Smooth muscle cell (in vitro differentiated cells): ENCODE data around the gene FMO1. TPM values are rescaled to one million over a fixed set of nuclear protein-coding genes. Genes with fewer than 3 reads are reported as not detected.

Experiments
- DNase-seq: peaks from one replicate; lab custom pipeline; 2025; ENCODE audit not compliant: unreplicated experiment; lab: John Stamatoyannopoulos, UW
- H2AFZ ChIP-seq: fragments of 200-600 bp; sonication (generic); 2 replicates; pipeline ENCODE4 v1.6.0; 2016; ENCODE audit warnings: antibody characterized with exemption, low read depth, mild to moderate bottlenecking
- H3F3A ChIP-seq: fragments of 200-600 bp; sonication (generic); 2 replicates; pipeline ENCODE4 v1.6.0; 2017; ENCODE audit warnings: antibody characterized with exemption, low read depth
- H3K27ac ChIP-seq: fragments of 200-600 bp; sonication (generic); 2 replicates; pipeline ENCODE4 v1.5.1; 2016; ENCODE audit warnings: low read depth, mild to moderate bottlenecking
- H3K27me3 ChIP-seq: fragments of 200-600 bp; sonication (generic); 2 replicates; pipeline ENCODE4 v1.6.1; 2016; ENCODE audit warnings: low read depth, mild to moderate bottlenecking
- H3K36me3 ChIP-seq: fragments of 200-600 bp; sonication (generic); 2 replicates; pipeline ENCODE4 v1.5.1; 2016; ENCODE audit warnings: low read depth
- H3K4me1 ChIP-seq: fragments of 200-600 bp; sonication (generic); 2 replicates; pipeline ENCODE4 v1.5.1; 2016; ENCODE audit warnings: low read depth
- H3K4me2 ChIP-seq: fragments of 200-600 bp; sonication (generic); 2 replicates; pipeline ENCODE4 v1.6.0; 2016; ENCODE audit warnings: mild to moderate bottlenecking
- H3K4me3 ChIP-seq: fragments of 200-600 bp; sonication (generic); 2 replicates; pipeline ENCODE4 v1.5.1; 2016; ENCODE audit warnings: mild to moderate bottlenecking
- H3K79me2 ChIP-seq: fragments of 200-600 bp; sonication (generic); 2 replicates; pipeline ENCODE4 v1.6.0; 2016; ENCODE audit warnings: low read depth, mild to moderate bottlenecking
- H3K9ac ChIP-seq: fragments of 200-600 bp; sonication (generic); 2 replicates; pipeline ENCODE4 v1.6.0; 2016; ENCODE audit warnings: low read depth
- H3K9me3 ChIP-seq: fragments of 200-600 bp; sonication (generic); replicated peaks from 2 replicates; pipeline ENCODE4 v1.5.1; 2016; ENCODE audit warnings: low read depth
- H4K20me1 ChIP-seq: fragments of 200-600 bp; sonication (generic); 2 replicates; pipeline ENCODE4 v1.6.0; 2016; ENCODE audit warnings: low read depth
- CTCF ChIP-seq: fragments of 200-600 bp; sonication (generic); IDR thresholded peaks from 2 replicates; pipeline ENCODE4 v1.5.1; 2017; ENCODE audit warnings: borderline replicate concordance, mild to moderate bottlenecking, antibody characterized with exemption; ENCODE audit not compliant: insufficient read depth, poor library complexity, severe bottlenecking
- WGBS: methylation state at CpG from one replicate; pipeline ENCODE4 v1.1.7; 2016; ENCODE audit warnings: low lambda C conversion rate; 5-methylcytosine and 5-hydroxymethylcytosine counted together
- polyA plus RNA-seq: library from polyadenylated mRNA; unstranded; fragments of >200 nt; fragmentation: Nextera tagmentation; extraction: Ambion mirVana; gene quantifications from 2 replicates; pipeline ENCODE4 v1.2.1, GENCODE V29; 2016
- total RNA-seq: library from RNA; depleted of rRNA; stranded (reverse); fragments of >200 nt; gene quantifications from 2 replicates; pipeline ENCODE4 v1.2.3, GENCODE V29; 2014

Gene FMO1
- total and polyA plus RNA-seq, 2 experiments from 2014 or later, result not detected

- Histone ChIP-seq H3K27ac (no peak overlapping the region), H3K9me3 (no peaks in the 10 kb centered on the region), H3K4me1 (peaks cover 31% of the 10 kb centered on the region), H3F3A (no peaks in the 10 kb centered on the region), H4K20me1 (no peaks in the 10 kb centered on the region), H2AFZ (no peak overlapping the region), H3K4me3 (no peak overlapping the region), H3K4me2 (no peak overlapping the region), H3K79me2 (no peaks in the 10 kb centered on the region), H3K9ac (no peak overlapping the region), H3K27me3 (no peaks in the 10 kb centered on the region), H3K36me3 (no peaks in the 10 kb centered on the region)
- DNase-seq, result no peak
- 90% methylated on average over 1 of the region's 1 CpG for WGBS
- TF ChIP-seq CTCF, result no peak
Measured at GRCh38 chr1:171206978-171207355, 41.3 kb upstream of the FMO1 start.

GRCh38 chr1:171207377-171207776 lies 40.9 kb upstream of the FMO1 start:
- 94% methylated on average over 2 of the region's 2 CpGs for WGBS
- no peak overlapping the region for H3K9ac ChIP-seq
- H3K4me2 ChIP-seq, result no peak overlapping the region
- H4K20me1 ChIP-seq, result no peaks in the 10 kb centered on the region
- no peaks in the 10 kb centered on the region for H3K27me3 ChIP-seq
- no peak overlapping the region for H3K27ac ChIP-seq
- no peaks in the 10 kb centered on the region for H3K36me3 ChIP-seq
- peaks cover 35% of the 10 kb centered on the region for H3K4me1 ChIP-seq
- no peak for DNase-seq
- H3K4me3 ChIP-seq, result no peak overlapping the region
- no peaks in the 10 kb centered on the region for H3K9me3 ChIP-seq
- TF ChIP-seq CTCF, result no peak
- no peak overlapping the region for H2AFZ ChIP-seq
- no peaks in the 10 kb centered on the region for H3F3A ChIP-seq
- H3K79me2 ChIP-seq, result no peaks in the 10 kb centered on the region

GRCh38 chr1:171210355-171210754 lies 37.9 kb upstream of the FMO1 start:
- H3K9ac ChIP-seq, result no peak overlapping the region
- WGBS, result 50% methylated on average over 1 of the region's 1 CpG
- H3K79me2 ChIP-seq, result no peaks in the 10 kb centered on the region
- TF ChIP-seq CTCF, result no peak
- H2AFZ ChIP-seq, result no peak overlapping the region
- no peak overlapping the region for H3K4me3 ChIP-seq
- H4K20me1 ChIP-seq, result no peaks in the 10 kb centered on the region
- DNase-seq, result no peak
- H3F3A ChIP-seq, result no peaks in the 10 kb centered on the region
- no peaks in the 10 kb centered on the region for H3K27me3 ChIP-seq
- H3K4me2 ChIP-seq, result no peak overlapping the region
- H3K9me3 ChIP-seq, result no peaks in the 10 kb centered on the region
- peaks cover 46% of the 10 kb centered on the region for H3K4me1 ChIP-seq
- H3K36me3 ChIP-seq, result no peaks in the 10 kb centered on the region
- H3K27ac ChIP-seq, result no peak overlapping the region

GRCh38 chr1:171212607-171213351 lies 35.5 kb upstream of the FMO1 start:
- no peak for TF ChIP-seq CTCF
- Histone ChIP-seq H2AFZ (no peak overlapping the region), H3K4me1 (peaks cover 46% of the 10 kb centered on the region), H3K27ac (no peak overlapping the region), H3F3A (no peaks in the 10 kb centered on the region), H4K20me1 (no peaks in the 10 kb centered on the region), H3K9me3 (no peaks in the 10 kb centered on the region), H3K4me2 (no peak overlapping the region), H3K9ac (no peak overlapping the region), H3K36me3 (no peaks in the 10 kb centered on the region), H3K27me3 (no peaks in the 10 kb centered on the region), H3K4me3 (no peak overlapping the region), H3K79me2 (no peaks in the 10 kb centered on the region)
- no peak for DNase-seq
- 90% methylated on average over 3 of the region's 3 CpGs for WGBS
